Endothelial cell of umbilical vein (primary cell): Measurements from ENCODE around the gene HSPB6. TPM values are rescaled to one million over a fixed set of nuclear protein-coding genes. Genes with fewer than 3 reads are reported as not detected.

Experiments
- BruUV-seq: library from RNA; stranded (reverse); fragments of 400-500 nt; replicated peaks from 2 replicates; lab custom pipeline; 2021; lab: Mats Ljungman, UMichigan
- CTCF ChIA-PET: fragments of 300-600, 350-600 bp; sonication (Branson Sonifier 250); formaldehyde crosslinking; loops from one replicate; lab custom pipeline; 2021; ENCODE audit warnings: antibody characterized with exemption, inconsistent platforms; lab: Charles Lee
- POLR2A ChIA-PET: fragments of 300-600, 350-600 bp; sonication (Branson Sonifier 250); formaldehyde crosslinking; loops from one replicate; lab custom pipeline; 2021; ENCODE audit warnings: antibody characterized with exemption, inconsistent platforms; lab: Charles Lee
- DNase-seq: peaks from one replicate; pipeline ENCODE4 v3.0.0-alpha.2; 2011; ENCODE audit warnings: low read depth, low spot score
- FAIRE-seq: peaks from 2 replicates; lab custom pipeline; 2011; peaks lifted over from hg19 to GRCh38; lab: Jason Lieb, UNC
- H2AFZ ChIP-seq: 2 replicates; pipeline ENCODE4 v1.6.0; 2012; ENCODE audit warnings: low read depth, low read length, control low read depth, inconsistent platforms
- H3K27ac ChIP-seq: 2 replicates; pipeline ENCODE4 v1.5.1; 2011; ENCODE audit warnings: low read depth, mild to moderate bottlenecking, control low read depth, low read length, moderate library complexity; ENCODE audit not compliant: insufficient read depth
- H3K27me3 ChIP-seq, 2 experiments: 2 replicates each; pipeline versions ENCODE4 v1.6.0 to v1.6.1; 2011; ENCODE audit warnings: low read length in 2 of 2, mixed read lengths in 1 of 2; ENCODE audit not compliant: control insufficient read depth in 2 of 2, insufficient read depth in 2 of 2
- H3K36me3 ChIP-seq, 2 experiments: 2 replicates in 1 of 2; 3 replicates in 1 of 2; pipeline ENCODE4 v1.5.1; 2011; ENCODE audit warnings: low read length in 2 of 2, mild to moderate bottlenecking in 1 of 2, moderate library complexity in 1 of 2; ENCODE audit not compliant: control insufficient read depth in 2 of 2, insufficient read depth in 2 of 2; ENCODE audit errors: extremely low read depth in 1 of 2
- H3K4me1 ChIP-seq: 3 replicates; pipeline ENCODE4 v1.5.1; 2011; ENCODE audit warnings: mild to moderate bottlenecking, low read length; ENCODE audit not compliant: control insufficient read depth, insufficient read depth; ENCODE audit errors: extremely low read depth
- H3K4me2 ChIP-seq: 2 replicates; pipeline ENCODE4 v1.6.1; 2011; ENCODE audit warnings: low read length, control low read depth, mixed read lengths; ENCODE audit not compliant: insufficient read depth
- H3K4me3 ChIP-seq, 3 experiments: fragments of 200-600 bp in 1 of 3; sonication (generic), shearing (Covaris generic) in 1 of 3; replicated peaks in 1 of 3; 2 replicates each; pipeline ENCODE4 v1.5.1; 2011 to 2016; ENCODE audit warnings: control low read depth in 3 of 3, low read length in 3 of 3, mild to moderate bottlenecking in 2 of 3, inconsistent platforms in 1 of 3, low read depth in 1 of 3, moderate library complexity in 1 of 3; ENCODE audit not compliant: insufficient read depth in 1 of 3
- H3K79me2 ChIP-seq: 2 replicates; pipeline ENCODE4 v1.6.0; 2012; ENCODE audit warnings: low read length, inconsistent platforms; ENCODE audit not compliant: control insufficient read depth, insufficient read depth
- H3K9ac ChIP-seq: replicated peaks from 2 replicates; pipeline ENCODE3; 2011; ENCODE audit warnings: low read length, control low read depth; ENCODE audit not compliant: insufficient read depth; ENCODE audit errors: extremely low read depth
- H3K9me1 ChIP-seq: replicated peaks from 3 replicates; pipeline ENCODE4 v1.6.0; 2011; ENCODE audit warnings: mild to moderate bottlenecking, low read length; ENCODE audit not compliant: control insufficient read depth, insufficient read depth; ENCODE audit errors: extremely low read depth
- H3K9me3 ChIP-seq: replicated peaks from 2 replicates; pipeline ENCODE4 v1.5.1; 2012; ENCODE audit warnings: low read length, inconsistent platforms; ENCODE audit not compliant: control insufficient read depth, insufficient read depth
- H4K20me1 ChIP-seq: replicated peaks from 2 replicates; pipeline ENCODE3; 2011; ENCODE audit warnings: mild to moderate bottlenecking, low read length; ENCODE audit not compliant: control insufficient read depth, insufficient read depth; ENCODE audit errors: extremely low read depth
- CTCF ChIP-seq, 2 donors: IDR thresholded peaks; 1 replicate in 1 of 2; 2 replicates in 1 of 2; pipeline ENCODE4 v1.5.1; 2011; ENCODE audit warnings: low read length in 2 of 2, mild to moderate bottlenecking in 2 of 2, moderate library complexity in 2 of 2, control low read depth in 1 of 2, inconsistent platforms in 1 of 2, low read depth in 1 of 2; ENCODE audit not compliant: insufficient read depth in 1 of 2; ENCODE audit errors: extremely low read depth in 1 of 2
- POLR2AphosphoS5 ChIP-seq: IDR thresholded peaks from 2 replicates; pipeline ENCODE4 v1.6.1; 2012; ENCODE audit warnings: low read depth, mild to moderate bottlenecking, control low read depth, low read length, moderate library complexity; ENCODE audit not compliant: insufficient read depth
- dilution Hi-C: fragments of 300-500 bp; cut with MboI; formaldehyde crosslinking; loops from one replicate; pipeline ENCODE4 v1.15.0; 2019; ENCODE audit warnings: low sequenced_read_pairs; ENCODE audit not compliant: extremely low pct_ligation_motif_present
- intact Hi-C: fragments of 100-400 bp; cut with micrococcal nuclease; formaldehyde crosslinking; loops from one replicate; pipeline ENCODE4 v1.10.0; 2022
- polyA plus RNA-seq, 4 experiments: library from polyadenylated mRNA; depleted of rRNA in 3 of 4; stranded (reverse) in 3 of 4; unstranded in 1 of 4; fragments of >200 nt; gene quantifications; 2 replicates each; pipeline versions ENCODE4 v1.2.1 to v1.2.3, GENCODE V29; 2011 to 2012; ENCODE audit warnings: missing spikeins in 1 of 4
- total RNA-seq: library from RNA; stranded (reverse); gene quantifications from 2 replicates; pipeline ENCODE4 v1.2.3, GENCODE V29; 2021

The HSPB6 gene
- total and polyA plus RNA-seq, 2 donors (not counting 3 experiments of a cell fraction or from before 2014, with no cell fraction given) = 3.4 to 6.2 TPM

DNA sequence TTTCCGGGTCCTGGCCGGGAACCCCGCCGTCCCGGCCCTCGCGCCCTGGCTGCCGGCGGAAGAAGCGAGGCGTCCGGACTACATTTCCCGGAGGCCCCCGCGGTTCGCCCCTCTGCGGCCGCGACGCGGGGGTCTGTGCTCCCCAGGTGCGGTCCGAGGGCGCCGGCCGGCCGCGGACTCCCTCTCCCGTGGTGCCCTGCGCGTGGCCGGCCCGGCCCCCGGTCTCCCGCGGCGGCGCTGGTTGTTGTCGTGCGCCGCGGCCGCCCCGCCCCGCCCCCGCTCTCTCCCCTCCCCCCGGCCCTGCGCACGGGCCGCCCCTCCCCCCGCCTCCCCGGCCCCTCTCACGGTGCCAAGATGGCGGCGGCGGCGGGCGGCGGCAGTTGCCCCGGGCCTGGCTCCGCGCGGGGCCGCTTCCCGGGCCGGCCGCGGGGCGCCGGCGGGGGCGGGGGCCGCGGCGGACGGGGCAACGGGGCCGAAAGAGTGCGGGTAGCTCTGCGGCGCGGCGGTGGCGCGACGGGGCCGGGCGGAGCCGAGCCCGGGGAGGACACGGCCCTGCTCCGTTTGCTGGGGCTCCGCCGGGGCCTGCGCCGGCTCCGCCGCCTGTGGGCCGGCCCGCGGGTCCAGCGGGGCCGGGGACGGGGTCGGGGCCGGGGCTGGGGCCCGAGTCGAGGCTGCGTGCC, 39.0 kb downstream of the HSPB6 start, which contains the start of gene KMT2B:
Gene KMT2B, plus strand, starts transcription at position 339 of the 680 bp plus-strand sequence. Its CDS starts 16 bp downstream, at position 355.
- Histone ChIP-seq H3K27ac (peak within 1 kb of the TSS; percentile 36), H3K4me3 (peak within 1 kb of the TSS; percentile 57 to 64 (median 57)), H2AFZ (peak within 1 kb of the TSS; percentile 97), H3K9me3 (no peaks in the 10 kb centered on the region), H3K4me1 (peaks cover 17% of the 10 kb centered on the region), H4K20me1 (no peaks in the 10 kb centered on the region), H3K36me3 (peaks cover 6 to 17% of the 10 kb centered on the region in 2 experiments), H3K4me2 (peak within 1 kb of the TSS; percentile 61), H3K27me3 (no peaks in the 10 kb centered on the region), H3K79me2 (peaks cover 30% of the 10 kb centered on the region), H3K9ac (peak within 1 kb of the TSS; percentile 62), H3K9me1 (no peaks in the 10 kb centered on the region)
- ChIA-PET CTCF (interaction anchor here (1.0 to 1.8 kb wide), 4 partner anchors 15 to 30 kb away, joined by 3 to 7 read pairs (median 4); partner anchors contain the start of genes LIN37, PSENEN and U2AF1L4), POLR2A (no interaction called here)
- no peak for DNase-seq
- no peak for FAIRE-seq
- BruUV-seq = no TSS peak
- TF ChIP-seq CTCF (IDR thresholded peaks at IDR 0.05; ENCODE audit: extremely low read depth in 1 of 2, insufficient read depth in 1 of 2, low read depth in 1 of 2, low read length in 2 of 2) (no peak), POLR2AphosphoS5 (peak; percentile 30)
- intact Hi-C loops (loop anchor here (1.0 kb wide), 11 partner anchors 16 to 366 kb away; partner anchors contain the start of genes PROSER3, PSENEN and U2AF1L4), dilution Hi-C loops (no loop called here)
